Spleen (tissue), 7 donors: ENCODE measurements around the gene DUSP28.

ENCODE experiments used
- CTCF ChIP-seq, 11 experiments: fragments of 200-600 bp in 7 of 11; fragments of 450-650 bp in 4 of 11; sonication (generic) in 4 of 11; IDR thresholded peaks in 8 of 11; conservative IDR thresholded peaks in 3 of 11; 1 replicate in 7 of 11; 2 replicates in 4 of 11; pipeline versions ENCODE4 v1.4.0 to v1.8.0; 2016 to 2021; ENCODE audit warnings: antibody characterized with exemption in 11 of 11, inconsistent platforms in 4 of 11, mild to moderate bottlenecking in 1 of 11
- POLR2A ChIP-seq, 3 donors: fragments of 450-650 bp; IDR thresholded peaks; one replicate each; pipeline ENCODE4 v1.5.1; 2017; ENCODE audit warnings: antibody characterized with exemption in 3 of 3, mild to moderate bottlenecking in 1 of 3
- donor health status: DM: no; HTN: no; CAD: no; lungs with moderate emphysema.
- donor health status: DM: no; HTN: no; CAD: no.
- donor health status: DM: no; HTN: no; CAD: no.

- TF ChIP-seq CTCF (IDR thresholded peaks at IDR 0.05 in 8 of 11, conservative IDR thresholded peaks at IDR 0.05 in 3 of 11) (no peak), POLR2A (IDR thresholded peaks at IDR 0.05) (no peak)
Observed at GRCh38 chr2:240538031-240538780, 22.0 kb upstream of the DUSP28 start.
